C4-2B (cell line): ENCODE data around the gene COL24A1.

Source experiments
- CTCF ChIP-seq: fragments of 450-650 bp; conservative IDR thresholded peaks from 2 replicates; pipeline ENCODE4 v1.5.1; 2017; ENCODE audit warnings: mild to moderate bottlenecking
- ZFX ChIP-seq: fragments of 450-650 bp; IDR thresholded peaks from 2 replicates; pipeline ENCODE4 v1.6.1; 2017

DNA sequence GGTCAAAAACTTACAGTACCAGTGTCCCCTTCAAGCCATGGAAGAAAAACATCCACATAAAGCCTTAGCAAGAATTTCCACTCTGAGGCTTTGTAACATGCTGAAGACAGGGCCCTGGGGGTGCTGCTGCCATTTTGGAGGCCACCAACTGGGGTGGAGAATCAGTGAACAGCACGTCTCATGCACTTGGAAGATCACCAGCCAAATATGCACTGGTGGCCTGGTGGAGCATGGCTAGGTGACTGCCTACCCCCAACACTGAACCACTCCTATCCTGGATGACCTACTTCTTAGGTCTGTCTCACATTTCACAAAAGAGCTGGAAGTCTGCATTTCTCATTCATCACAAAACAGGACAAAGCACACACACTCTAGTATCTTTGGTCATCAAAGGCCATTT lies 126.4 kb downstream of the COL24A1 start:
- no peak for TF ChIP-seq CTCF
- TF ChIP-seq ZFX, result no peak
